GM23338 (cell line): ENCODE measurements around the gene BLZF1.

Experiments
- EZH2 ChIP-seq: fragments of 200-600 bp; sonication (generic); IDR thresholded peaks from one replicate; pipeline ENCODE4 v1.8.0; 2017; ENCODE audit warnings: antibody characterized with exemption, mild to moderate bottlenecking, low read depth; ENCODE audit not compliant: unreplicated experiment
- EZH2phosphoT487 ChIP-seq: fragments of 200-600 bp; sonication (generic); IDR thresholded peaks from one replicate; pipeline ENCODE4 v1.8.1; 2018; ENCODE audit warnings: antibody characterized with exemption; ENCODE audit not compliant: unreplicated experiment
- JUNB ChIP-seq: IDR thresholded peaks from one replicate; pipeline ENCODE4 v1.6.1; 2016; ENCODE audit warnings: antibody characterized with exemption; ENCODE audit not compliant: unreplicated experiment
- POLR2AphosphoS5 ChIP-seq: IDR thresholded peaks from 2 replicates; pipeline ENCODE4 v1.6.1; 2016; ENCODE audit warnings: antibody characterized with exemption, low read depth
- STAT1 ChIP-seq: IDR thresholded peaks from one replicate; pipeline ENCODE4 v1.6.1; 2016; ENCODE audit warnings: antibody characterized with exemption; ENCODE audit not compliant: unreplicated experiment
- ZNF331 ChIP-seq: fragments of 250-450 bp; sonication (Bioruptor Pico); IDR thresholded peaks from 2 replicates; pipeline ENCODE4 v1.5.0; 2020; ENCODE audit warnings: low read depth, mild to moderate bottlenecking, moderate library complexity
- TF ChIP-seq, protein P1 (sequence below), 2 experiments: fragments of 200-600 bp in 1 of 2; sonication (generic) in 1 of 2; conservative IDR thresholded peaks; 2 replicates each; pipeline versions ENCODE4 v1.5.1 to v1.6.1; 2016 to 2017; ENCODE audit warnings: antibody characterized with exemption in 2 of 2, low read depth in 2 of 2, mild to moderate bottlenecking in 2 of 2, moderate library complexity in 1 of 2
- TF ChIP-seq, protein P2 (sequence below): IDR thresholded peaks from one replicate; pipeline ENCODE4 v1.6.1; 2018; ENCODE audit warnings: antibody characterized with exemption; ENCODE audit not compliant: unreplicated experiment

DNA sequence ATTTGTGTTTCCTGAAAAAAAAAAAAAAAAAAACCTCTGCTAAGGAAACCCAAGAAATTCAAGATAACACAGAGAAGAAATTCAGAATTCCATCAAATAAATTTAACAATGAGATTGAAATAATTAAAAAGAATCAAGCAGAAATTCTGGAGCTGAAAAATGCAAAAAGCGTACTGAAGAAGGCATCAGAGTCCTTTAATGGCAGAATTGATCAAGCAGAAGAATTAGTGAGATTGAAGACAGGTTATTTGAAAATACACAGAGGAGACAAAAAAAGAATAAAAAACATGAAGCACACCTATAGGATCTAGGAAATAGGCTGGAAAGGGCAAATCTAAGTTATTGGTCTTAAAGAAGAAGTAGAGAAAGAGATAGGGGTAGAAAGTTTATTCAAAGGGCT is 38.6 kb upstream of the BLZF1 start:
- TF ChIP-seq, protein P1, sequence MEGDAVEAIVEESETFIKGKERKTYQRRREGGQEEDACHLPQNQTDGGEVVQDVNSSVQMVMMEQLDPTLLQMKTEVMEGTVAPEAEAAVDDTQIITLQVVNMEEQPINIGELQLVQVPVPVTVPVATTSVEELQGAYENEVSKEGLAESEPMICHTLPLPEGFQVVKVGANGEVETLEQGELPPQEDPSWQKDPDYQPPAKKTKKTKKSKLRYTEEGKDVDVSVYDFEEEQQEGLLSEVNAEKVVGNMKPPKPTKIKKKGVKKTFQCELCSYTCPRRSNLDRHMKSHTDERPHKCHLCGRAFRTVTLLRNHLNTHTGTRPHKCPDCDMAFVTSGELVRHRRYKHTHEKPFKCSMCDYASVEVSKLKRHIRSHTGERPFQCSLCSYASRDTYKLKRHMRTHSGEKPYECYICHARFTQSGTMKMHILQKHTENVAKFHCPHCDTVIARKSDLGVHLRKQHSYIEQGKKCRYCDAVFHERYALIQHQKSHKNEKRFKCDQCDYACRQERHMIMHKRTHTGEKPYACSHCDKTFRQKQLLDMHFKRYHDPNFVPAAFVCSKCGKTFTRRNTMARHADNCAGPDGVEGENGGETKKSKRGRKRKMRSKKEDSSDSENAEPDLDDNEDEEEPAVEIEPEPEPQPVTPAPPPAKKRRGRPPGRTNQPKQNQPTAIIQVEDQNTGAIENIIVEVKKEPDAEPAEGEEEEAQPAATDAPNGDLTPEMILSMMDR (conservative IDR thresholded peaks at IDR 0.05; ENCODE audit: low read depth in 2 of 2) = no peak
- no peak for TF ChIP-seq JUNB
- TF ChIP-seq EZH2phosphoT487 = no peak
- no peak for TF ChIP-seq ZNF331 (CRISPR knock-in tag)
- TF ChIP-seq, protein P2, sequence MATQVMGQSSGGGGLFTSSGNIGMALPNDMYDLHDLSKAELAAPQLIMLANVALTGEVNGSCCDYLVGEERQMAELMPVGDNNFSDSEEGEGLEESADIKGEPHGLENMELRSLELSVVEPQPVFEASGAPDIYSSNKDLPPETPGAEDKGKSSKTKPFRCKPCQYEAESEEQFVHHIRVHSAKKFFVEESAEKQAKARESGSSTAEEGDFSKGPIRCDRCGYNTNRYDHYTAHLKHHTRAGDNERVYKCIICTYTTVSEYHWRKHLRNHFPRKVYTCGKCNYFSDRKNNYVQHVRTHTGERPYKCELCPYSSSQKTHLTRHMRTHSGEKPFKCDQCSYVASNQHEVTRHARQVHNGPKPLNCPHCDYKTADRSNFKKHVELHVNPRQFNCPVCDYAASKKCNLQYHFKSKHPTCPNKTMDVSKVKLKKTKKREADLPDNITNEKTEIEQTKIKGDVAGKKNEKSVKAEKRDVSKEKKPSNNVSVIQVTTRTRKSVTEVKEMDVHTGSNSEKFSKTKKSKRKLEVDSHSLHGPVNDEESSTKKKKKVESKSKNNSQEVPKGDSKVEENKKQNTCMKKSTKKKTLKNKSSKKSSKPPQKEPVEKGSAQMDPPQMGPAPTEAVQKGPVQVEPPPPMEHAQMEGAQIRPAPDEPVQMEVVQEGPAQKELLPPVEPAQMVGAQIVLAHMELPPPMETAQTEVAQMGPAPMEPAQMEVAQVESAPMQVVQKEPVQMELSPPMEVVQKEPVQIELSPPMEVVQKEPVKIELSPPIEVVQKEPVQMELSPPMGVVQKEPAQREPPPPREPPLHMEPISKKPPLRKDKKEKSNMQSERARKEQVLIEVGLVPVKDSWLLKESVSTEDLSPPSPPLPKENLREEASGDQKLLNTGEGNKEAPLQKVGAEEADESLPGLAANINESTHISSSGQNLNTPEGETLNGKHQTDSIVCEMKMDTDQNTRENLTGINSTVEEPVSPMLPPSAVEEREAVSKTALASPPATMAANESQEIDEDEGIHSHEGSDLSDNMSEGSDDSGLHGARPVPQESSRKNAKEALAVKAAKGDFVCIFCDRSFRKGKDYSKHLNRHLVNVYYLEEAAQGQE = no peak
- TF ChIP-seq EZH2 = no peak
- TF ChIP-seq STAT1 = no peak
- TF ChIP-seq POLR2AphosphoS5 = no peak
